ENCODE measurements around the gene SLC1A1.

GRCh38 chr9:4622016-4622415 lies 131.7 kb downstream of the SLC1A1 start:
- no peak for TF ChIP-seq POLR2AphosphoS5 (IDR thresholded peaks at IDR 0.05)
- TF ChIP-seq CTCF (IDR thresholded peaks at IDR 0.05), result no peak
- TF ChIP-seq POLR2A (IDR thresholded peaks at IDR 0.05), result no peak
- TF ChIP-seq EP300 (IDR thresholded peaks at IDR 0.05), result no peak

Data from sigmoid colon (tissue), 4 donors.